Measurements from ENCODE around the gene DYRK1A.

DYRK1A gene

GRCh38 chr21:37532868-37533780 is 166.6 kb downstream of the DYRK1A start (continued):
- TF ChIP-seq ZNF146 (tag by site-specific recombination; IDR thresholded peaks at IDR 0.05) (no peak), ZNF175 (tag by site-specific recombination; IDR thresholded peaks at IDR 0.05) (no peak), ZNF426 (tag by site-specific recombination; IDR thresholded peaks at IDR 0.05) (no peak), ZNF747 (tag by site-specific recombination; IDR thresholded peaks at IDR 0.05) (no peak), MEIS1 (CRISPR knock-in tag; IDR thresholded peaks at IDR 0.05; ENCODE audit: borderline replicate concordance) (no peak), ZNF10 (tag by site-specific recombination; IDR thresholded peaks at IDR 0.05) (no peak), ZBTB7A (tag by site-specific recombination; IDR thresholded peaks at IDR 0.05; ENCODE audit: low read depth) (no peak), ZNF664 (tag by site-specific recombination; IDR thresholded peaks at IDR 0.05) (no peak), ZNF561 (tag by site-specific recombination; IDR thresholded peaks at IDR 0.05; ENCODE audit: borderline replicate concordance) (no peak), ZNF558 (tag by site-specific recombination; IDR thresholded peaks at IDR 0.05) (no peak), HOXD13 (CRISPR knock-in tag; IDR thresholded peaks at IDR 0.05; ENCODE audit: borderline replicate concordance) (no peak), ZFP37 (tag by site-specific recombination; IDR thresholded peaks at IDR 0.05) (0 out of 2 replicates have a peak, but pooled peaks have one; percentile 23), ZBTB1 (tag by site-specific recombination; IDR thresholded peaks at IDR 0.05) (no peak), ZNF560 (tag by site-specific recombination; IDR thresholded peaks at IDR 0.05; ENCODE audit: borderline replicate concordance) (no peak), ZNF140 (tag by site-specific recombination; IDR thresholded peaks at IDR 0.05) (no peak), FEZF1 (tag by site-specific recombination; IDR thresholded peaks at IDR 0.05) (no peak)
- TF ChIP-seq, protein P1, sequence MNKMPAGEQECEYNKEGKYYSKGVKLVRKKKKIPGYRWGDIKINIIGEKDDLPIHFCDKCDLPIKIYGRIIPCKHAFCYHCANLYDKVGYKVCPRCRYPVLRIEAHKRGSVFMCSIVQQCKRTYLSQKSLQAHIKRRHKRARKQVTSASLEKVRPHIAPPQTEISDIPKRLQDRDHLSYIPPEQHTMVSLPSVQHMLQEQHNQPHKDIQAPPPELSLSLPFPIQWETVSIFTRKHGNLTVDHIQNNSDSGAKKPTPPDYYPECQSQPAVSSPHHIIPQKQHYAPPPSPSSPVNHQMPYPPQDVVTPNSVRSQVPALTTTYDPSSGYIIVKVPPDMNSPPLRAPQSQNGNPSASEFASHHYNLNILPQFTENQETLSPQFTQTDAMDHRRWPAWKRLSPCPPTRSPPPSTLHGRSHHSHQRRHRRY (tag by site-specific recombination; IDR thresholded peaks at IDR 0.05), result no peak
- TF ChIP-seq, protein P2, sequence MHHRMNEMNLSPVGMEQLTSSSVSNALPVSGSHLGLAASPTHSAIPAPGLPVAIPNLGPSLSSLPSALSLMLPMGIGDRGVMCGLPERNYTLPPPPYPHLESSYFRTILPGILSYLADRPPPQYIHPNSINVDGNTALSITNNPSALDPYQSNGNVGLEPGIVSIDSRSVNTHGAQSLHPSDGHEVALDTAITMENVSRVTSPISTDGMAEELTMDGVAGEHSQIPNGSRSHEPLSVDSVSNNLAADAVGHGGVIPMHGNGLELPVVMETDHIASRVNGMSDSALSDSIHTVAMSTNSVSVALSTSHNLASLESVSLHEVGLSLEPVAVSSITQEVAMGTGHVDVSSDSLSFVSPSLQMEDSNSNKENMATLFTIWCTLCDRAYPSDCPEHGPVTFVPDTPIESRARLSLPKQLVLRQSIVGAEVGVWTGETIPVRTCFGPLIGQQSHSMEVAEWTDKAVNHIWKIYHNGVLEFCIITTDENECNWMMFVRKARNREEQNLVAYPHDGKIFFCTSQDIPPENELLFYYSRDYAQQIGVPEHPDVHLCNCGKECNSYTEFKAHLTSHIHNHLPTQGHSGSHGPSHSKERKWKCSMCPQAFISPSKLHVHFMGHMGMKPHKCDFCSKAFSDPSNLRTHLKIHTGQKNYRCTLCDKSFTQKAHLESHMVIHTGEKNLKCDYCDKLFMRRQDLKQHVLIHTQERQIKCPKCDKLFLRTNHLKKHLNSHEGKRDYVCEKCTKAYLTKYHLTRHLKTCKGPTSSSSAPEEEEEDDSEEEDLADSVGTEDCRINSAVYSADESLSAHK (tag by site-specific recombination; IDR thresholded peaks at IDR 0.05), result no peak
- TF ChIP-seq, protein P3, sequence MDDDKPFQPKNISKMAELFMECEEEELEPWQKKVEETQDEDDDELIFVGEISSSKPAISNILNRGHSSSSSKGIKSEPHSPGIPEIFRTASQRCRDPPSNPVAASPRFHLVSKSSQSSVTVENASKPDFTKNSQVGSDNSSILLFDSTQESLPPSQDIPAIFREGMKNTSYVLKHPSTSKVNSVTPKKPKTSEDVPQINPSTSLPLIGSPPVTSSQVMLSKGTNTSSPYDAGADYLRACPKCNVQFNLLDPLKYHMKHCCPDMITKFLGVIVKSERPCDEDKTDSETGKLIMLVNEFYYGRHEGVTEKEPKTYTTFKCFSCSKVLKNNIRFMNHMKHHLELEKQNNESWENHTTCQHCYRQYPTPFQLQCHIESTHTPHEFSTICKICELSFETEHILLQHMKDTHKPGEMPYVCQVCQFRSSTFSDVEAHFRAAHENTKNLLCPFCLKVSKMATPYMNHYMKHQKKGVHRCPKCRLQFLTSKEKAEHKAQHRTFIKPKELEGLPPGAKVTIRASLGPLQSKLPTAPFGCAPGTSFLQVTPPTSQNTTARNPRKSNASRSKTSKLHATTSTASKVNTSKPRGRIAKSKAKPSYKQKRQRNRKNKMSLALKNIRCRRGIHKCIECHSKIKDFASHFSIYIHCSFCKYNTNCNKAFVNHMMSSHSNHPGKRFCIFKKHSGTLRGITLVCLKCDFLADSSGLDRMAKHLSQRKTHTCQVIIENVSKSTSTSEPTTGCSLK (tag by site-specific recombination; IDR thresholded peaks at IDR 0.05), result no peak
- TF ChIP-seq, protein P4, sequence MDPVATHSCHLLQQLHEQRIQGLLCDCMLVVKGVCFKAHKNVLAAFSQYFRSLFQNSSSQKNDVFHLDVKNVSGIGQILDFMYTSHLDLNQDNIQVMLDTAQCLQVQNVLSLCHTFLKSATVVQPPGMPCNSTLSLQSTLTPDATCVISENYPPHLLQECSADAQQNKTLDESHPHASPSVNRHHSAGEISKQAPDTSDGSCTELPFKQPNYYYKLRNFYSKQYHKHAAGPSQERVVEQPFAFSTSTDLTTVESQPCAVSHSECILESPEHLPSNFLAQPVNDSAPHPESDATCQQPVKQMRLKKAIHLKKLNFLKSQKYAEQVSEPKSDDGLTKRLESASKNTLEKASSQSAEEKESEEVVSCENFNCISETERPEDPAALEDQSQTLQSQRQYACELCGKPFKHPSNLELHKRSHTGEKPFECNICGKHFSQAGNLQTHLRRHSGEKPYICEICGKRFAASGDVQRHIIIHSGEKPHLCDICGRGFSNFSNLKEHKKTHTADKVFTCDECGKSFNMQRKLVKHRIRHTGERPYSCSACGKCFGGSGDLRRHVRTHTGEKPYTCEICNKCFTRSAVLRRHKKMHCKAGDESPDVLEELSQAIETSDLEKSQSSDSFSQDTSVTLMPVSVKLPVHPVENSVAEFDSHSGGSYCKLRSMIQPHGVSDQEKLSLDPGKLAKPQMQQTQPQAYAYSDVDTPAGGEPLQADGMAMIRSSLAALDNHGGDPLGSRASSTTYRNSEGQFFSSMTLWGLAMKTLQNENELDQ (tag by site-specific recombination; IDR thresholded peaks at IDR 0.05; ENCODE audit: low read depth), result no peak
- TF ChIP-seq, protein P5, sequence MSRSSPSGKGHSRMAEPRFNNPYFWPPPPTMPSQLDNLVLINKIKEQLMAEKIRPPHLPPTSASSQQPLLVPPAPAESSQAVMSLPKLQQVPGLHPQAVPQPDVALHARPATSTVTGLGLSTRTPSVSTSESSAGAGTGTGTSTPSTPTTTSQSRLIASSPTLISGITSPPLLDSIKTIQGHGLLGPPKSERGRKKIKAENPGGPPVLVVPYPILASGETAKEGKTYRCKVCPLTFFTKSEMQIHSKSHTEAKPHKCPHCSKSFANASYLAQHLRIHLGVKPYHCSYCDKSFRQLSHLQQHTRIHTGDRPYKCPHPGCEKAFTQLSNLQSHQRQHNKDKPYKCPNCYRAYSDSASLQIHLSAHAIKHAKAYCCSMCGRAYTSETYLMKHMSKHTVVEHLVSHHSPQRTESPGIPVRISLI (tag by site-specific recombination; IDR thresholded peaks at IDR 0.05), result no peak
- TF ChIP-seq, protein P6, sequence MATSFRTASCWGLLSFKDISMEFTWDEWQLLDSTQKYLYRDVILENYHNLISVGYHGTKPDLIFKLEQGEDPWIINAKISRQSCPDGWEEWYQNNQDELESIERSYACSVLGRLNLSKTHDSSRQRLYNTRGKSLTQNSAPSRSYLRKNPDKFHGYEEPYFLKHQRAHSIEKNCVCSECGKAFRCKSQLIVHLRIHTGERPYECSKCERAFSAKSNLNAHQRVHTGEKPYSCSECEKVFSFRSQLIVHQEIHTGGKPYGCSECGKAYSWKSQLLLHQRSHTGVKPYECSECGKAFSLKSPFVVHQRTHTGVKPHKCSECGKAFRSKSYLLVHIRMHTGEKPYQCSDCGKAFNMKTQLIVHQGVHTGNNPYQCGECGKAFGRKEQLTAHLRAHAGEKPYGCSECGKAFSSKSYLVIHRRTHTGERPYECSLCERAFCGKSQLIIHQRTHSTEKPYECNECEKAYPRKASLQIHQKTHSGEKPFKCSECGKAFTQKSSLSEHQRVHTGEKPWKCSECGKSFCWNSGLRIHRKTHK (tag by site-specific recombination; IDR thresholded peaks at IDR 0.05), result no peak

Measured in HEK293 (cell line).